Neural progenitor cell (in vitro differentiated cells): Measurements from ENCODE around the gene BCAN. TPM values are rescaled to one million over a fixed set of nuclear protein-coding genes. Genes with fewer than 3 reads are reported as not detected.

Experiments used
- DNase-seq: peaks from one replicate; pipeline ENCODE4 v3.0.0-alpha.2; 2016; ENCODE audit warnings: low spot score
- H2AFZ ChIP-seq: fragments of 200-600 bp; sonication (generic); replicated peaks from 2 replicates; pipeline ENCODE4 v1.6.1; 2016; ENCODE audit warnings: antibody characterized with exemption
- H3F3A ChIP-seq: fragments of 200-600 bp; sonication (generic); 2 replicates; pipeline ENCODE4 v1.6.1; 2016; ENCODE audit warnings: antibody characterized with exemption, low read depth
- H3K27ac ChIP-seq: fragments of 200-600 bp; sonication (generic); 2 replicates; pipeline ENCODE4 v1.5.1; 2016; ENCODE audit warnings: mild to moderate bottlenecking
- H3K27me3 ChIP-seq: fragments of 200-600 bp; sonication (generic); 2 replicates; pipeline ENCODE4 v1.6.1; 2016; ENCODE audit warnings: mild to moderate bottlenecking, moderate library complexity
- H3K36me3 ChIP-seq: fragments of 200-600 bp; sonication (generic); 2 replicates; pipeline ENCODE4 v1.5.1; 2016
- H3K4me1 ChIP-seq: fragments of 200-600 bp; sonication (generic); 2 replicates; pipeline ENCODE4 v1.6.1; 2016; ENCODE audit warnings: mixed run types
- H3K4me2 ChIP-seq: fragments of 200-600 bp; sonication (generic); 2 replicates; pipeline ENCODE4 v1.6.1; 2016
- H3K4me3 ChIP-seq: fragments of 200-600 bp; sonication (generic); 2 replicates; pipeline ENCODE4 v1.5.1; 2016
- H3K79me2 ChIP-seq: fragments of 200-600 bp; sonication (generic); 2 replicates; pipeline ENCODE4 v1.6.1; 2016; ENCODE audit warnings: low read depth
- H3K9ac ChIP-seq: fragments of 200-600 bp; sonication (generic); 2 replicates; pipeline ENCODE4 v1.6.1; 2016
- H3K9me3 ChIP-seq: fragments of 200-600 bp; sonication (generic); 2 replicates; pipeline ENCODE4 v1.5.1; 2016; ENCODE audit warnings: low read depth
- H4K20me1 ChIP-seq: fragments of 200-600 bp; sonication (generic); 2 replicates; pipeline ENCODE4 v1.6.1; 2016; ENCODE audit warnings: low read depth
- H3K27ac Mint-ChIP-seq: 3 replicates; pipeline ENCODE4 v1.8.0; 2021; ENCODE audit warnings: mixed read lengths
- H3K27me3 Mint-ChIP-seq: 2 replicates; pipeline ENCODE4 v1.8.0; 2022; ENCODE audit warnings: low read depth, mild to moderate bottlenecking, inconsistent platforms, moderate library complexity, mixed read lengths; ENCODE audit not compliant: insufficient read depth
- H3K36me3 Mint-ChIP-seq: 3 replicates; pipeline ENCODE4 v1.8.0; 2021; ENCODE audit warnings: mixed read lengths
- H3K4me1 Mint-ChIP-seq: 3 replicates; pipeline ENCODE4 v1.8.0; 2021; ENCODE audit warnings: mixed read lengths
- H3K4me3 Mint-ChIP-seq: 3 replicates; pipeline ENCODE4 v1.8.0; 2021; ENCODE audit warnings: mild to moderate bottlenecking, moderate library complexity, mixed read lengths
- H3K9me3 Mint-ChIP-seq: 3 replicates; pipeline ENCODE4 v1.8.0; 2020; ENCODE audit warnings: mixed read lengths
- EZH2 ChIP-seq: fragments of 200-600 bp; sonication (generic); IDR thresholded peaks from 2 replicates; pipeline ENCODE4 v1.6.1; 2017; ENCODE audit warnings: antibody characterized with exemption, mild to moderate bottlenecking, moderate library complexity
- EZH2phosphoT487 ChIP-seq: fragments of 200-600 bp; sonication (generic); IDR thresholded peaks from 2 replicates; pipeline ENCODE4 v1.6.1; 2017; ENCODE audit warnings: antibody characterized with exemption
- total RNA-seq: library from RNA; depleted of rRNA; stranded (reverse); fragments of >200 nt; gene quantifications from 2 replicates; pipeline ENCODE4 v1.2.3, GENCODE V29; 2015; ENCODE audit warnings: low replicate concordance
- TF ChIP-seq, protein P1 (sequence below): fragments of 200-600 bp; sonication (generic); IDR thresholded peaks from 2 replicates; pipeline ENCODE4 v1.5.1; 2017; ENCODE audit warnings: antibody characterized with exemption, mild to moderate bottlenecking

Gene BCAN
- total RNA-seq, 1 donor from 2014 or later: not detected

DNA sequence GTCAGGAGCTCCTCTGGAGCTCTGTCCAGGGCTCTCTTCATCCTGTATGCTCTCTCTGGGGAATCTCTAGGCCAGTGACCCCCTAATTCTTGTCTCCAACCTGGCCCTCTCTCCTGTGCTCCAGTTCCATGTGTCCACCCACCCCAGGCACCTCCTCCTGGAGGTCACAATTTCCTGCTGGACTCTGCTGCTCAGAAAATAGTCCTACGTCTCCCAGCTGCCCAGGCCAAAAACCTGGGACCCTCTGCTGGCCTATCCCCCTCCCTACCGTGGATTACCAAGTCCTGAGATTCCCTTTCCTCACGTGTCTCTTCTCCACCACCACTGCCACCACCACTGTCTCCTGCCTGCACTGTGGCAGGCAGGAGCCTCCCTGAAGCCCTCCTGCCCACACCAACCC, 23.6 kb downstream of the BCAN start:
- Histone ChIP-seq H3K4me1 (peaks cover 82% of the 10 kb centered on the region), H3K9me3 (no peaks in the 10 kb centered on the region), H2AFZ (no peak overlapping the region), H3K9ac (no peak overlapping the region), H3K4me2 (no peak overlapping the region), H3K79me2 (no peaks in the 10 kb centered on the region), H3K27ac (peak overlapping the region; percentile 12), H3F3A (peaks cover 90% of the 10 kb centered on the region), H3K27me3 (no peaks in the 10 kb centered on the region), H3K36me3 (no peaks in the 10 kb centered on the region), H4K20me1 (peaks cover 33% of the 10 kb centered on the region), H3K4me3 (no peak overlapping the region)
- Mint-ChIP-seq H3K27ac (peak overlapping the region; percentile 100), H3K4me1 (peaks cover 93% of the 10 kb centered on the region), H3K36me3 (peaks cover 3% of the 10 kb centered on the region), H3K9me3 (no peaks in the 10 kb centered on the region), H3K4me3 (peak overlapping the region; percentile 71), H3K27me3 (peaks cover 20% of the 10 kb centered on the region)
- DNase-seq: no peak
- TF ChIP-seq EZH2 (no peak), EZH2phosphoT487 (no peak)
- TF ChIP-seq, protein P1, sequence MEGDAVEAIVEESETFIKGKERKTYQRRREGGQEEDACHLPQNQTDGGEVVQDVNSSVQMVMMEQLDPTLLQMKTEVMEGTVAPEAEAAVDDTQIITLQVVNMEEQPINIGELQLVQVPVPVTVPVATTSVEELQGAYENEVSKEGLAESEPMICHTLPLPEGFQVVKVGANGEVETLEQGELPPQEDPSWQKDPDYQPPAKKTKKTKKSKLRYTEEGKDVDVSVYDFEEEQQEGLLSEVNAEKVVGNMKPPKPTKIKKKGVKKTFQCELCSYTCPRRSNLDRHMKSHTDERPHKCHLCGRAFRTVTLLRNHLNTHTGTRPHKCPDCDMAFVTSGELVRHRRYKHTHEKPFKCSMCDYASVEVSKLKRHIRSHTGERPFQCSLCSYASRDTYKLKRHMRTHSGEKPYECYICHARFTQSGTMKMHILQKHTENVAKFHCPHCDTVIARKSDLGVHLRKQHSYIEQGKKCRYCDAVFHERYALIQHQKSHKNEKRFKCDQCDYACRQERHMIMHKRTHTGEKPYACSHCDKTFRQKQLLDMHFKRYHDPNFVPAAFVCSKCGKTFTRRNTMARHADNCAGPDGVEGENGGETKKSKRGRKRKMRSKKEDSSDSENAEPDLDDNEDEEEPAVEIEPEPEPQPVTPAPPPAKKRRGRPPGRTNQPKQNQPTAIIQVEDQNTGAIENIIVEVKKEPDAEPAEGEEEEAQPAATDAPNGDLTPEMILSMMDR: no peak

DNA sequence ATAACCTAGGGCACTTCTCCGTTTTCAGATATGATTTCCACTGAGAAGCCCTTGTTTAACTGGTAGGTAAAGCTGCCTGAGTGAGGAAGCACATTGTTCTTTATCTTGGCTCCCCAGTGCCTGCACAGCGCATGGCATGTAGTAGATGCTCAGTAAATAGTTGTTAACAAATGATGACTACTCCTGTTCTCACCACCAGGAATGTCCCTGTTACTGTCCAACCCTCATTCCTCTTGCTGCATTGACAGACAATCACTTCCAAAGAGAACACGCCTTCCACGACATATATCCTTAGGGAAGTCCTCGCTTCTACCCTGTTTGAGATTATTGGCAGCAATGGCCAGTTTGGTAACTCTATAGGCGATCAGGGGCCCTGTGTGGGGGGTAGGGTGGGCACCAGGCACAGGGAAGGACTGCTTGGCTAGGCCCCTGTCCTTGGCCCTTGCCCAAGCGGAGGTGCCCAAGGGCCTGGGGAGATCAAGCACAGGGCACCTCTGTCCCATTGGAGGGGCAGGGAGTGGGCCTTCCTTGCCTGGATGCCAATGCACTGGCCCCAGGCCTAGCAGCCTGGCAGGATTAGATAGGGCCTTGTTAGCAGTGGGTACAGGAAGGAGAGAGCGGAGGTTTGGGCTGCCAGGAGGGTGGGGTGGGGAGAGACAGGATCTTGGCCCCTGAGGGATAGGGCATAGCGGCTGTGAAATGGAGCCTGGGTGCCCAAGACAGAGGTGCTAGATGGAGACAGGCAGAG, 25.1 kb downstream of the BCAN start:
- Mint-ChIP-seq H3K4me3 (no peak overlapping the region), H3K27ac (peak overlapping the region; percentile 99), H3K36me3 (peaks cover 14% of the 10 kb centered on the region), H3K27me3 (peaks cover 22% of the 10 kb centered on the region), H3K4me1 (peaks cover 91% of the 10 kb centered on the region), H3K9me3 (no peaks in the 10 kb centered on the region)
- peaks cover 77% of the 10 kb centered on the region for H3K4me1 ChIP-seq
- no peaks in the 10 kb centered on the region for H3K9me3 ChIP-seq
- H2AFZ ChIP-seq: no peak overlapping the region
- peaks cover 48% of the 10 kb centered on the region for H4K20me1 ChIP-seq
- H3K27me3 ChIP-seq: no peaks in the 10 kb centered on the region
- no peak for TF ChIP-seq EZH2phosphoT487
- TF ChIP-seq, protein P1: no peak
- no peak for TF ChIP-seq EZH2
- peaks cover 9% of the 10 kb centered on the region for H3K36me3 ChIP-seq
- H3K4me3 ChIP-seq: no peak overlapping the region
- H3F3A ChIP-seq: peaks cover 88% of the 10 kb centered on the region
- DNase-seq: no peak
- no peak overlapping the region for H3K9ac ChIP-seq
- no peak overlapping the region for H3K4me2 ChIP-seq
- peak overlapping the region; percentile 80 for H3K27ac ChIP-seq
- H3K79me2 ChIP-seq: peaks cover 12% of the 10 kb centered on the region

DNA sequence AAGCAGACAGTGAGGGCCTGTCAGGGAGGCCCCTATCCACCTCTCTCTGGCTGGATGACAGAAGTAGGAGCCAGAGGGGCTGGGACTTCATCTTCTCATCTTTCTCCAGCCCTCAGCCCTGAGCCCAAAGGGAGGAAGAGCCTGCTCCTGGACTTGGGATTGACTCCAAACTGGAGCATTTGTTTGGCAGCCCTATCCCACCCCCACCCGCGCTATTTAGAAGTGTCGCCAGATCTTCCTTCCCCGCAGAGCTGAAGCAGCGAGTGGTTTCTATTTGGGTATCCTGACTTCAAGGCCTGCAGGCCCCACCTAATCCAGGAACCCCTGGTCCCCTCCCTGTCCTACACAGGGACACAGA, 25.7 kb downstream of the BCAN start:
- Mint-ChIP-seq H3K27me3 (peaks cover 27% of the 10 kb centered on the region), H3K36me3 (peaks cover 19% of the 10 kb centered on the region), H3K9me3 (peaks cover 4% of the 10 kb centered on the region), H3K4me3 (no peak overlapping the region), H3K27ac (peak overlapping the region; percentile 99), H3K4me1 (peaks cover 91% of the 10 kb centered on the region)
- Histone ChIP-seq H3K36me3 (peaks cover 15% of the 10 kb centered on the region), H2AFZ (no peak overlapping the region), H3K4me2 (no peak overlapping the region), H3K27ac (peak overlapping the region; percentile 80), H4K20me1 (peaks cover 54% of the 10 kb centered on the region), H3K9ac (no peak overlapping the region), H3K9me3 (no peaks in the 10 kb centered on the region), H3K4me1 (peaks cover 77% of the 10 kb centered on the region), H3F3A (peaks cover 88% of the 10 kb centered on the region), H3K79me2 (peaks cover 18% of the 10 kb centered on the region), H3K27me3 (no peaks in the 10 kb centered on the region), H3K4me3 (no peak overlapping the region)
- TF ChIP-seq EZH2phosphoT487 (no peak), EZH2 (no peak)
- TF ChIP-seq, protein P1: no peak
- no peak for DNase-seq
